HEK293 (cell line): ENCODE data around the gene MYORG.
A peak's percentile ranks its signal among the peaks of the same experiment; 100 is the strongest.

ENCODE experiments used
- CTCF ChIA-PET: fragments of 350-600 bp; formaldehyde crosslinking; extraction: SDS; loops from one replicate; lab custom pipeline; 2021; ENCODE audit warnings: antibody characterized with exemption; lab: Yijun Ruan, JAX
- POLR2A ChIA-PET: fragments of 300-600 bp; formaldehyde crosslinking; extraction: SDS; loops from one replicate; lab custom pipeline; 2020; ENCODE audit warnings: antibody characterized with exemption, inconsistent platforms; lab: Yijun Ruan, JAX
- H3K27ac ChIP-seq: fragments of 200-500 bp; sonication (Bioruptor generic); 2 replicates; pipeline ENCODE4 v1.5.1; 2014; ENCODE audit warnings: low read depth, low read length, control low read depth, inconsistent platforms; ENCODE audit errors: extremely low read depth
- H3K36me3 ChIP-seq, 2 experiments: fragments of 200-500 bp in 1 of 2; sonication (Bioruptor generic) in 1 of 2; 1 replicate in 1 of 2; 2 replicates in 1 of 2; pipeline ENCODE4 v1.5.1; 2014 to 2017; ENCODE audit warnings: inconsistent platforms in 2 of 2, low read length in 2 of 2; ENCODE audit not compliant: control insufficient read depth in 2 of 2, insufficient read depth in 1 of 2
- H3K4me1 ChIP-seq: fragments of 200-500 bp; sonication (Bioruptor generic); 2 replicates; pipeline ENCODE4 v1.5.1; 2014; ENCODE audit warnings: mild to moderate bottlenecking, low read length, inconsistent platforms; ENCODE audit not compliant: control insufficient read depth, insufficient read depth
- H3K4me3 ChIP-seq: 2 replicates; pipeline ENCODE4 v1.5.1; 2011; ENCODE audit warnings: low read depth, mild to moderate bottlenecking, control low read depth, low read length, moderate library complexity
- H3K9me3 ChIP-seq: fragments of 200-500 bp; sonication (Bioruptor generic); 2 replicates; pipeline ENCODE4 v1.5.1; 2014; ENCODE audit warnings: low read depth, low read length, inconsistent platforms; ENCODE audit not compliant: control insufficient read depth, insufficient read depth
- SCRT1 ChIP-seq: fragments of 450-650 bp; formaldehyde crosslinking; IDR thresholded peaks from 2 replicates; pipeline ENCODE4 v1.5.1; 2016; ENCODE audit warnings: missing biosample characterization, missing genetic modification characterization, borderline replicate concordance
- TRIM28 ChIP-seq: IDR thresholded peaks from 2 replicates; pipeline ENCODE4 v1.6.1; 2011; ENCODE audit warnings: low read length, control low read depth, borderline replicate concordance
- ZBTB48 ChIP-seq: fragments of 450-650 bp; formaldehyde crosslinking; IDR thresholded peaks from 2 replicates; pipeline ENCODE4 v1.5.1; 2016; ENCODE audit warnings: missing biosample characterization, missing genetic modification characterization
- ZNF10 ChIP-seq: fragments of 450-650 bp; formaldehyde crosslinking; IDR thresholded peaks from 2 replicates; pipeline ENCODE4 v1.5.1; 2017; ENCODE audit warnings: missing biosample characterization, missing genetic modification characterization
- ZNF140 ChIP-seq: fragments of 450-650 bp; formaldehyde crosslinking; IDR thresholded peaks from 2 replicates; pipeline ENCODE4 v1.5.1; 2016; ENCODE audit warnings: missing biosample characterization, missing genetic modification characterization
- ZNF324 ChIP-seq: fragments of 450-650 bp; formaldehyde crosslinking; IDR thresholded peaks from 2 replicates; pipeline ENCODE4 v1.5.1; 2016; ENCODE audit warnings: missing biosample characterization, missing genetic modification characterization
- ZNF354C ChIP-seq: fragments of 450-650 bp; formaldehyde crosslinking; IDR thresholded peaks from 2 replicates; pipeline ENCODE4 v1.5.1; 2016; ENCODE audit warnings: missing biosample characterization, missing genetic modification characterization, low read depth, borderline replicate concordance
- ZNF423 ChIP-seq: fragments of 450-650 bp; formaldehyde crosslinking; IDR thresholded peaks from 2 replicates; pipeline ENCODE4 v1.5.1; 2016; ENCODE audit warnings: missing biosample characterization, missing genetic modification characterization
- ZNF560 ChIP-seq: fragments of 450-650 bp; formaldehyde crosslinking; IDR thresholded peaks from 2 replicates; pipeline ENCODE4 v1.5.1; 2017; ENCODE audit warnings: missing biosample characterization, missing genetic modification characterization, borderline replicate concordance
- ZNF830 ChIP-seq: fragments of 450-650 bp; IDR thresholded peaks from 2 replicates; pipeline ENCODE4 v1.5.0; 2018; ENCODE audit warnings: missing biosample characterization, missing genetic modification characterization, low read depth, mild to moderate bottlenecking, moderate library complexity
- TF ChIP-seq, protein P1 (sequence below): fragments of 450-650 bp; formaldehyde crosslinking; IDR thresholded peaks from 2 replicates; pipeline ENCODE4 v1.5.1; 2016; ENCODE audit warnings: missing biosample characterization, missing genetic modification characterization
- TF ChIP-seq, protein P2 (sequence below): fragments of 450-650 bp; formaldehyde crosslinking; IDR thresholded peaks from 2 replicates; pipeline ENCODE4 v1.5.1; 2017; ENCODE audit warnings: missing biosample characterization, missing genetic modification characterization
- TF ChIP-seq, protein P3 (sequence below): fragments of 450-650 bp; formaldehyde crosslinking; IDR thresholded peaks from 2 replicates; pipeline ENCODE4 v1.5.1; 2017; ENCODE audit warnings: missing biosample characterization, missing genetic modification characterization
- TF ChIP-seq, protein P4 (sequence below): fragments of 450-650 bp; formaldehyde crosslinking; IDR thresholded peaks from 2 replicates; pipeline ENCODE4 v1.5.1; 2016; ENCODE audit warnings: missing biosample characterization, missing genetic modification characterization
- TF ChIP-seq, protein P5 (sequence below): fragments of 450-650 bp; formaldehyde crosslinking; IDR thresholded peaks from 2 replicates; pipeline ENCODE4 v1.5.1; 2016; ENCODE audit warnings: missing biosample characterization, missing genetic modification characterization
- TF ChIP-seq, protein P6 (sequence below): fragments of 450-650 bp; formaldehyde crosslinking; IDR thresholded peaks from 2 replicates; pipeline ENCODE4 v1.5.1; 2016; ENCODE audit warnings: missing biosample characterization, missing genetic modification characterization

MYORG gene

DNA sequence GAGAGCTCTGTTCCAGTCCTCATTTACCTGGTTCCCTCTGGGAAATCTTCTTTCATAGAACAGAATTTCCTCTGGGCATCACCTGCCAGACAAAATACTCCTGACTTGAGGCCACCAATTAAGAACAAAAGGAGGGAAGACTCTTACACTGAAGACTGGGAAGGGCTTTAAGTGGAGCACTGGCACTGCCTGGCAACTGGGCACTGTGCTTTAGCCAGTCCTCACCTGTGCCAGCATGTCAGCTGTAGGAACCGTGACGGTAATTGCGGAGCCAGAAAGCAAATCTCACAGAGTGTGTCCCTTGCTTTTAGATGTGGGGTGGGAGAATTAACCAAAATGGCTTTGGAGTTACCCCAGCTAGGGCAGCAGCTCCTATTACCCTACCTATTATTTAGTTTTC lies 41.0 kb upstream of the MYORG start:
- CTCF ChIA-PET: interaction anchor here (0.7 to 6.2 kb wide), 5 partner anchors 11 to 262 kb away, joined by 3 to 57 read pairs (median 4); no protein-coding TSS in a partner anchor
- no peaks in the 10 kb centered on the region for H3K4me1 ChIP-seq
- no peak overlapping the region for H3K4me3 ChIP-seq
- H3K36me3 ChIP-seq: no peaks in the 10 kb centered on the region; a peak in 1 of 3 replicates
- TF ChIP-seq SCRT1 (no peak), ZBTB48 (no peak), ZNF830 (tag by site-specific recombination) (no peak)
- TF ChIP-seq, protein P1, sequence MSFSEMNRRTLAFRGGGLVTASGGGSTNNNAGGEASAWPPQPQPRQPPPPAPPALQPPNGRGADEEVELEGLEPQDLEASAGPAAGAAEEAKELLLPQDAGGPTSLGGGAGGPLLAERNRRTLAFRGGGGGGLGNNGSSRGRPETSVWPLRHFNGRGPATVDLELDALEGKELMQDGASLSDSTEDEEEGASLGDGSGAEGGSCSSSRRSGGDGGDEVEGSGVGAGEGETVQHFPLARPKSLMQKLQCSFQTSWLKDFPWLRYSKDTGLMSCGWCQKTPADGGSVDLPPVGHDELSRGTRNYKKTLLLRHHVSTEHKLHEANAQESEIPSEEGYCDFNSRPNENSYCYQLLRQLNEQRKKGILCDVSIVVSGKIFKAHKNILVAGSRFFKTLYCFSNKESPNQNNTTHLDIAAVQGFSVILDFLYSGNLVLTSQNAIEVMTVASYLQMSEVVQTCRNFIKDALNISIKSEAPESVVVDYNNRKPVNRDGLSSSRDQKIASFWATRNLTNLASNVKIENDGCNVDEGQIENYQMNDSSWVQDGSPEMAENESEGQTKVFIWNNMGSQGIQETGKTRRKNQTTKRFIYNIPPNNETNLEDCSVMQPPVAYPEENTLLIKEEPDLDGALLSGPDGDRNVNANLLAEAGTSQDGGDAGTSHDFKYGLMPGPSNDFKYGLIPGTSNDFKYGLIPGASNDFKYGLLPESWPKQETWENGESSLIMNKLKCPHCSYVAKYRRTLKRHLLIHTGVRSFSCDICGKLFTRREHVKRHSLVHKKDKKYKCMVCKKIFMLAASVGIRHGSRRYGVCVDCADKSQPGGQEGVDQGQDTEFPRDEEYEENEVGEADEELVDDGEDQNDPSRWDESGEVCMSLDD (tag by site-specific recombination): no peak
- TF ChIP-seq, protein P2, sequence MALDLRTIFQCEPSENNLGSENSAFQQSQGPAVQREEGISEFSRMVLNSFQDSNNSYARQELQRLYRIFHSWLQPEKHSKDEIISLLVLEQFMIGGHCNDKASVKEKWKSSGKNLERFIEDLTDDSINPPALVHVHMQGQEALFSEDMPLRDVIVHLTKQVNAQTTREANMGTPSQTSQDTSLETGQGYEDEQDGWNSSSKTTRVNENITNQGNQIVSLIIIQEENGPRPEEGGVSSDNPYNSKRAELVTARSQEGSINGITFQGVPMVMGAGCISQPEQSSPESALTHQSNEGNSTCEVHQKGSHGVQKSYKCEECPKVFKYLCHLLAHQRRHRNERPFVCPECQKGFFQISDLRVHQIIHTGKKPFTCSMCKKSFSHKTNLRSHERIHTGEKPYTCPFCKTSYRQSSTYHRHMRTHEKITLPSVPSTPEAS (tag by site-specific recombination): no peak
- TF ChIP-seq, protein P3, sequence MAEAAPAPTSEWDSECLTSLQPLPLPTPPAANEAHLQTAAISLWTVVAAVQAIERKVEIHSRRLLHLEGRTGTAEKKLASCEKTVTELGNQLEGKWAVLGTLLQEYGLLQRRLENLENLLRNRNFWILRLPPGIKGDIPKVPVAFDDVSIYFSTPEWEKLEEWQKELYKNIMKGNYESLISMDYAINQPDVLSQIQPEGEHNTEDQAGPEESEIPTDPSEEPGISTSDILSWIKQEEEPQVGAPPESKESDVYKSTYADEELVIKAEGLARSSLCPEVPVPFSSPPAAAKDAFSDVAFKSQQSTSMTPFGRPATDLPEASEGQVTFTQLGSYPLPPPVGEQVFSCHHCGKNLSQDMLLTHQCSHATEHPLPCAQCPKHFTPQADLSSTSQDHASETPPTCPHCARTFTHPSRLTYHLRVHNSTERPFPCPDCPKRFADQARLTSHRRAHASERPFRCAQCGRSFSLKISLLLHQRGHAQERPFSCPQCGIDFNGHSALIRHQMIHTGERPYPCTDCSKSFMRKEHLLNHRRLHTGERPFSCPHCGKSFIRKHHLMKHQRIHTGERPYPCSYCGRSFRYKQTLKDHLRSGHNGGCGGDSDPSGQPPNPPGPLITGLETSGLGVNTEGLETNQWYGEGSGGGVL (tag by site-specific recombination): no peak
- TF ChIP-seq, all 188 proteins: peak for 0
- POLR2A ChIA-PET: no interaction called here
- Histone ChIP-seq H3K27ac (no peak overlapping the region), H3K9me3 (no peaks in the 10 kb centered on the region)

DNA sequence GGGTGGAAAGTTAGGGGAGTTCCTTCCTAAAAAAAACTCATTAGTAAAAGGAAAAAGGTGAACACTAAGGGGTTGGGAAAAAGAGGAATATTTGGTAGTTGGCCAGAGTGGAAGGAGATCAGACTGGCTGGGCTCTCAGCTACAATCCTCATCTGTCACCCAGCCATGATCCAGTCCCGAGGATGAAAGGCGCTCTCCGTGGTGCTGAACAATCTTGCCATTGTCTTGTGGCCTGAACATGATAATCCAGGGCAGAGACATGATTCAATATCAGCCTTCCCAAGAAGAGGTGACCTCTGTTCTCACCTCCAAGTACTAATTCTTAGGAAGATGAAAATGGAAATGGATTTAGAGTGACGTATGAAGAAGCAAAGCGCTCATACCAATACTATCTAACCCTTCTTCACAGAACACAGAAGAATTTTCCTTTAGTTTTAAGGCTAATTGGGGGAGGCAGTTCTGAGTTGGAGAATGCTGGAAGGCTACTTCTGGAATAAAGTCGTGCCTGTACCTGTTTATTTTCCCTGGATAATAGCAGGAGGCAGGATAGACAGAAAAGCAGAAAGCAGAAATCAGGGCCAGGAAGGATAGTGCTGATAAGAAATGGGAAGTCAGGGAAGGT lies 36.6 kb upstream of the MYORG start:
- Histone ChIP-seq H3K36me3 (no peaks in the 10 kb centered on the region; a peak in 1 of 3 replicates), H3K27ac (no peak overlapping the region), H3K4me1 (no peaks in the 10 kb centered on the region), H3K4me3 (no peak overlapping the region)
- TF ChIP-seq, protein P4, sequence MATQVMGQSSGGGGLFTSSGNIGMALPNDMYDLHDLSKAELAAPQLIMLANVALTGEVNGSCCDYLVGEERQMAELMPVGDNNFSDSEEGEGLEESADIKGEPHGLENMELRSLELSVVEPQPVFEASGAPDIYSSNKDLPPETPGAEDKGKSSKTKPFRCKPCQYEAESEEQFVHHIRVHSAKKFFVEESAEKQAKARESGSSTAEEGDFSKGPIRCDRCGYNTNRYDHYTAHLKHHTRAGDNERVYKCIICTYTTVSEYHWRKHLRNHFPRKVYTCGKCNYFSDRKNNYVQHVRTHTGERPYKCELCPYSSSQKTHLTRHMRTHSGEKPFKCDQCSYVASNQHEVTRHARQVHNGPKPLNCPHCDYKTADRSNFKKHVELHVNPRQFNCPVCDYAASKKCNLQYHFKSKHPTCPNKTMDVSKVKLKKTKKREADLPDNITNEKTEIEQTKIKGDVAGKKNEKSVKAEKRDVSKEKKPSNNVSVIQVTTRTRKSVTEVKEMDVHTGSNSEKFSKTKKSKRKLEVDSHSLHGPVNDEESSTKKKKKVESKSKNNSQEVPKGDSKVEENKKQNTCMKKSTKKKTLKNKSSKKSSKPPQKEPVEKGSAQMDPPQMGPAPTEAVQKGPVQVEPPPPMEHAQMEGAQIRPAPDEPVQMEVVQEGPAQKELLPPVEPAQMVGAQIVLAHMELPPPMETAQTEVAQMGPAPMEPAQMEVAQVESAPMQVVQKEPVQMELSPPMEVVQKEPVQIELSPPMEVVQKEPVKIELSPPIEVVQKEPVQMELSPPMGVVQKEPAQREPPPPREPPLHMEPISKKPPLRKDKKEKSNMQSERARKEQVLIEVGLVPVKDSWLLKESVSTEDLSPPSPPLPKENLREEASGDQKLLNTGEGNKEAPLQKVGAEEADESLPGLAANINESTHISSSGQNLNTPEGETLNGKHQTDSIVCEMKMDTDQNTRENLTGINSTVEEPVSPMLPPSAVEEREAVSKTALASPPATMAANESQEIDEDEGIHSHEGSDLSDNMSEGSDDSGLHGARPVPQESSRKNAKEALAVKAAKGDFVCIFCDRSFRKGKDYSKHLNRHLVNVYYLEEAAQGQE (tag by site-specific recombination): peak; percentile 96
- no peak for TF ChIP-seq ZNF10 (tag by site-specific recombination)
- TF ChIP-seq, protein P5, sequence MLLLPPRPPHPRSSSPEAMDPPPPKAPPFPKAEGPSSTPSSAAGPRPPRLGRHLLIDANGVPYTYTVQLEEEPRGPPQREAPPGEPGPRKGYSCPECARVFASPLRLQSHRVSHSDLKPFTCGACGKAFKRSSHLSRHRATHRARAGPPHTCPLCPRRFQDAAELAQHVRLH (tag by site-specific recombination): no peak
- TF ChIP-seq, all 188 proteins: peak for 1
- POLR2A ChIA-PET: interaction anchor here (0.5 to 0.7 kb wide), 2 partner anchors 116 to 158 kb away, joined by 3 read pairs; no protein-coding TSS in a partner anchor
- no peaks in the 10 kb centered on the region for H3K9me3 ChIP-seq
- CTCF ChIA-PET: interaction anchor here (0.5 to 6.2 kb wide), 6 partner anchors 9 to 192 kb away, joined by 3 to 57 read pairs (median 4); no protein-coding TSS in a partner anchor

DNA sequence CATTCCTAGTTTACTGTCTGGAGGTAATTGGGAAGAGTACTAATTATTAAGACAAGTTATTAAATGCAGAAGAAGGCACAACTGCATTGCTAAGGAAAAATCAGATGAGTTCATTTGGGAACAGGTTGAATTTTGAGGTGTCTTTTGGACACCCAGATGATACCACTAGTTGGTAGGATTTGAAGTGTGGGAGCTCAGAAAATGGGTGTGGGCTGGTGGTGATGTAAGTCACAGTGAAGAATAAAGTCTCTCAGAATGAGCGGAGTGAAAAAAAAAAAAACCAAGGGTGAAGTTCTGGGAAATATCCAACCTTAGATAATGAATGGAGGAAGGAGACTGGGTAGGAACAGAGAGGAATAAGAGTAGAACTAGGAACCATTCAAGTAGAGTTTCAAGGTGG lies 35.6 kb upstream of the MYORG start:
- Histone ChIP-seq H3K4me1 (no peaks in the 10 kb centered on the region), H3K36me3 (no peaks in the 10 kb centered on the region; a peak in 1 of 3 replicates), H3K27ac (no peak overlapping the region), H3K4me3 (no peak overlapping the region), H3K9me3 (no peaks in the 10 kb centered on the region)
- POLR2A ChIA-PET: no interaction called here
- CTCF ChIA-PET: interaction anchor here (0.7 to 6.2 kb wide), 4 partner anchors 8 to 193 kb away, joined by 4 to 57 read pairs (median 5); no protein-coding TSS in a partner anchor
- TF ChIP-seq ZNF140 (tag by site-specific recombination) (no peak), TRIM28 (no peak), ZNF10 (tag by site-specific recombination) (no peak), ZNF324 (no peak), ZNF354C (tag by site-specific recombination) (no peak), ZNF560 (no peak), ZNF423 (tag by site-specific recombination) (no peak)
- TF ChIP-seq, protein P6, sequence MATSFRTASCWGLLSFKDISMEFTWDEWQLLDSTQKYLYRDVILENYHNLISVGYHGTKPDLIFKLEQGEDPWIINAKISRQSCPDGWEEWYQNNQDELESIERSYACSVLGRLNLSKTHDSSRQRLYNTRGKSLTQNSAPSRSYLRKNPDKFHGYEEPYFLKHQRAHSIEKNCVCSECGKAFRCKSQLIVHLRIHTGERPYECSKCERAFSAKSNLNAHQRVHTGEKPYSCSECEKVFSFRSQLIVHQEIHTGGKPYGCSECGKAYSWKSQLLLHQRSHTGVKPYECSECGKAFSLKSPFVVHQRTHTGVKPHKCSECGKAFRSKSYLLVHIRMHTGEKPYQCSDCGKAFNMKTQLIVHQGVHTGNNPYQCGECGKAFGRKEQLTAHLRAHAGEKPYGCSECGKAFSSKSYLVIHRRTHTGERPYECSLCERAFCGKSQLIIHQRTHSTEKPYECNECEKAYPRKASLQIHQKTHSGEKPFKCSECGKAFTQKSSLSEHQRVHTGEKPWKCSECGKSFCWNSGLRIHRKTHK (tag by site-specific recombination): no peak
